WTC11 (cell line): ENCODE data around the gene SLC35A4.

Experiments used
- MXD4 ChIP-seq: fragments of 250-450 bp; sonication (Bioruptor Pico); IDR thresholded peaks from 2 replicates; pipeline ENCODE4 v1.8.0; 2021; ENCODE audit warnings: mild to moderate bottlenecking, moderate library complexity, borderline replicate concordance
- TF ChIP-seq, protein P1 (sequence below): fragments of 200-600 bp; IDR thresholded peaks from 2 replicates; pipeline ENCODE4 v1.8.0; 2022; ENCODE audit warnings: antibody characterized with exemption

DNA sequence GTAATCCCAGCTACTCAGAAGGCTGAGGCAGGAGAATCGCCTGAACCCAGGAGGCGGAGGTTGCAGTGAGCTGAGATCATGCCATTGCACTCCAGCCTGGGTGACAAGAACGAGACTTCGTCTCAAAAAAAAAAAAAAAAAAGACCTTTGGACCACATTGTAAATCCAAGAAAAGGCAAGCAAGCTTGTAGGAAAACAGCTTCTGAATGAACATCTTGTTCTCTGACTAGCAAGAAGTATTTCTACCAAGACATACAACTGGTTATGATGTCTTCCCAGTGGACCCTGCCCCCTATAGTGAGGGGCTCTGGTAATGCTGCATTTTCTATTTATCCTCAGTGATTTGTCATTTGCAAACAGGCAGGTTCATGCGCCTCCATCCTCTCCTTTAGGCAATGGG, 21.7 kb upstream of the SLC35A4 start:
- TF ChIP-seq, protein P1, sequence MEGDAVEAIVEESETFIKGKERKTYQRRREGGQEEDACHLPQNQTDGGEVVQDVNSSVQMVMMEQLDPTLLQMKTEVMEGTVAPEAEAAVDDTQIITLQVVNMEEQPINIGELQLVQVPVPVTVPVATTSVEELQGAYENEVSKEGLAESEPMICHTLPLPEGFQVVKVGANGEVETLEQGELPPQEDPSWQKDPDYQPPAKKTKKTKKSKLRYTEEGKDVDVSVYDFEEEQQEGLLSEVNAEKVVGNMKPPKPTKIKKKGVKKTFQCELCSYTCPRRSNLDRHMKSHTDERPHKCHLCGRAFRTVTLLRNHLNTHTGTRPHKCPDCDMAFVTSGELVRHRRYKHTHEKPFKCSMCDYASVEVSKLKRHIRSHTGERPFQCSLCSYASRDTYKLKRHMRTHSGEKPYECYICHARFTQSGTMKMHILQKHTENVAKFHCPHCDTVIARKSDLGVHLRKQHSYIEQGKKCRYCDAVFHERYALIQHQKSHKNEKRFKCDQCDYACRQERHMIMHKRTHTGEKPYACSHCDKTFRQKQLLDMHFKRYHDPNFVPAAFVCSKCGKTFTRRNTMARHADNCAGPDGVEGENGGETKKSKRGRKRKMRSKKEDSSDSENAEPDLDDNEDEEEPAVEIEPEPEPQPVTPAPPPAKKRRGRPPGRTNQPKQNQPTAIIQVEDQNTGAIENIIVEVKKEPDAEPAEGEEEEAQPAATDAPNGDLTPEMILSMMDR, result no peak
- no peak for TF ChIP-seq MXD4 (CRISPR knock-in tag)
